Heart left ventricle (tissue), 13 donors: Measurements from ENCODE around the gene IGFBP7.

ENCODE experiments used
- CTCF ChIP-seq, 12 donors: fragments of 200-600 bp; sonication (generic) in 4 of 12; IDR thresholded peaks; one replicate each; pipeline versions ENCODE4 v1.5.0 to v1.8.0; 2018 to 2022; ENCODE audit warnings: antibody characterized with exemption in 12 of 12, mild to moderate bottlenecking in 5 of 12
- POLR2A ChIP-seq, 2 donors: fragments of 450-650 bp; IDR thresholded peaks; one replicate each; pipeline ENCODE4 v1.6.1; 2017; ENCODE audit warnings: antibody characterized with exemption in 2 of 2, mild to moderate bottlenecking in 2 of 2, moderate library complexity in 2 of 2
- donor health status: ischemic (EF 13 %, LVEDD 7.1; RV severe dilation, severe dysfunction).
- donor health status: DM: no; HTN: yes; CAD: no.
- donor health status: DM: no; HTN: no; CAD: no.
- donor health status: ischemic (EF 25% LVEDD 6.9; RV normal size, moderate dysfunction).
- donor health status: ischemic (EF 25% LVEDD 5.7; RV mildly dilated, moderate dysfunction).
- donor health status: ischemic (EF 35%, LVEDD 5.7; RV mildly dilated, moderate dysfunction).
- donor health status: nonischemic (EF 11% LVEDD 7.7; RV severe dilation, severe dysfunction).
- donor health status: DM: yes; HTN: yes; CAD: no.
- donor health status: PGD.
- donor health status: ischemic (EF 29% LVEDD 5.4; RV normal size, mild dysfunction).
- donor health status: nonischemic (EF 23%, LVEDD 6.1; RV moderate dilation, normal function).

GRCh38 chr4:57074744-57075143 is 35.4 kb downstream of the IGFBP7 start:
- TF ChIP-seq CTCF (IDR thresholded peaks at IDR 0.05) (no peak), POLR2A (IDR thresholded peaks at IDR 0.05) (no peak)
